Uterus (tissue), 2 donors: ENCODE data around the gene MED13L.

Source experiments
- POLR2A ChIP-seq, 2 donors: fragments of 450-650 bp; IDR thresholded peaks; one replicate each; pipeline ENCODE4 v1.6.1; 2016; ENCODE audit warnings: antibody characterized with exemption in 2 of 2, mild to moderate bottlenecking in 1 of 2, moderate library complexity in 1 of 2
- TF ChIP-seq, protein P1 (sequence below), 4 experiments: fragments of 200-600 bp in 2 of 4; fragments of 450-650 bp in 2 of 4; sonication (generic) in 2 of 4; IDR thresholded peaks; one replicate each; pipeline ENCODE4 v1.5.1; 2016 to 2019; ENCODE audit warnings: antibody characterized with exemption in 4 of 4, mild to moderate bottlenecking in 2 of 4, moderate library complexity in 1 of 4

DNA sequence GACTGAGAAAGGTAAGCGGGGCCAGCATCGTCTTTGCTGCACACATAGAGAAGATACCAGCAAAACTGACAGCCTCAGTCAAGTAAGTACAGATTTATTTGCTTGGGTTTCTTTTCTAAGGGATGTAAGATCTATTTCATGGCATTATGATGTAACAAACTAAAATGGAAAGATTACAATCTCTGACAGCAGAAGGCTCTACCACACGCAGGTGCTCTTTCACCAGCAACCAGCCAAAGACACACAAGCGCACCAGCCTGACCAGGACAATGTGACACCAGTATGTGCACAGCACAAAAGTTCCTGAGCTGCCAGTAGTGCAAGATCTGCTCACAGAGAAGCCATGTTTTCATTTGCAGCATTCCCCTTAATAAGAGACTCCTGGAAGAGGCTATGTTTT lies 311.1 kb downstream of the MED13L start:
- TF ChIP-seq POLR2A (IDR thresholded peaks at IDR 0.05), result no peak
- TF ChIP-seq, protein P1, sequence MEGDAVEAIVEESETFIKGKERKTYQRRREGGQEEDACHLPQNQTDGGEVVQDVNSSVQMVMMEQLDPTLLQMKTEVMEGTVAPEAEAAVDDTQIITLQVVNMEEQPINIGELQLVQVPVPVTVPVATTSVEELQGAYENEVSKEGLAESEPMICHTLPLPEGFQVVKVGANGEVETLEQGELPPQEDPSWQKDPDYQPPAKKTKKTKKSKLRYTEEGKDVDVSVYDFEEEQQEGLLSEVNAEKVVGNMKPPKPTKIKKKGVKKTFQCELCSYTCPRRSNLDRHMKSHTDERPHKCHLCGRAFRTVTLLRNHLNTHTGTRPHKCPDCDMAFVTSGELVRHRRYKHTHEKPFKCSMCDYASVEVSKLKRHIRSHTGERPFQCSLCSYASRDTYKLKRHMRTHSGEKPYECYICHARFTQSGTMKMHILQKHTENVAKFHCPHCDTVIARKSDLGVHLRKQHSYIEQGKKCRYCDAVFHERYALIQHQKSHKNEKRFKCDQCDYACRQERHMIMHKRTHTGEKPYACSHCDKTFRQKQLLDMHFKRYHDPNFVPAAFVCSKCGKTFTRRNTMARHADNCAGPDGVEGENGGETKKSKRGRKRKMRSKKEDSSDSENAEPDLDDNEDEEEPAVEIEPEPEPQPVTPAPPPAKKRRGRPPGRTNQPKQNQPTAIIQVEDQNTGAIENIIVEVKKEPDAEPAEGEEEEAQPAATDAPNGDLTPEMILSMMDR (IDR thresholded peaks at IDR 0.05), result no peak
